Measurements from ENCODE around the gene MTA1.

Gene MTA1

GRCh38 chr14:105498430-105499255, 79.0 kb downstream of the MTA1 start:
- DNase-seq (ENCODE audit: low read depth in 2 of 2): no peak

GRCh38 chr14:105499256-105500035, 79.8 kb downstream of the MTA1 start:
- no peak for DNase-seq (ENCODE audit: low read depth in 2 of 2)

- no peak for DNase-seq (ENCODE audit: low read depth in 2 of 2)
Observed at GRCh38 chr14:105500036-105500725, 80.6 kb downstream of the MTA1 start.

GRCh38 chr14:105500726-105501101, 81.1 kb downstream of the MTA1 start:
- no peak for DNase-seq (ENCODE audit: low read depth in 2 of 2)

GRCh38 chr14:105501504-105502291, 82.1 kb downstream of the MTA1 start:
- DNase-seq (ENCODE audit: low read depth in 2 of 2): no peak

GRCh38 chr14:105502446-105503295, 83.0 kb downstream of the MTA1 start:
- no peak for DNase-seq (ENCODE audit: low read depth in 2 of 2)

- no peak for DNase-seq (ENCODE audit: low read depth in 2 of 2)
Observed at GRCh38 chr14:105503296-105503640, 83.6 kb downstream of the MTA1 start.

- DNase-seq (ENCODE audit: low read depth in 2 of 2): no peak
Observed at GRCh38 chr14:105503935-105504692, 84.5 kb downstream of the MTA1 start.

- DNase-seq (ENCODE audit: low read depth in 2 of 2): no peak
Observed at GRCh38 chr14:105505101-105505500, 85.5 kb downstream of the MTA1 start.

GRCh38 chr14:105507247-105507646, 87.6 kb downstream of the MTA1 start:
- no peak for DNase-seq (ENCODE audit: low read depth in 2 of 2)

GRCh38 chr14:105508069-105508468, 88.4 kb downstream of the MTA1 start:
- no peak for DNase-seq (ENCODE audit: low read depth in 2 of 2)

- no peak for DNase-seq (ENCODE audit: low read depth in 2 of 2)
Observed at GRCh38 chr14:105508601-105509000, 89.0 kb downstream of the MTA1 start.

GRCh38 chr14:105517096-105517495, 97.5 kb downstream of the MTA1 start:
- DNase-seq (ENCODE audit: low read depth in 2 of 2): no peak

GRCh38 chr14:105519946-105520698, 100.5 kb downstream of the MTA1 start:
- no peak for DNase-seq (ENCODE audit: low read depth in 2 of 2)

All from fibroblast of skin of left quadriceps (primary cell).